ENCODE results near the gene PTP4A1. TPM values are rescaled to one million over a fixed set of nuclear protein-coding genes. Genes with fewer than 3 reads are reported as not detected.
A peak's percentile ranks its signal among the peaks of the same experiment; 100 is the strongest.

PTP4A1 gene
- total RNA-seq, 1 donor from 2014 or later: 108 TPM

DNA sequence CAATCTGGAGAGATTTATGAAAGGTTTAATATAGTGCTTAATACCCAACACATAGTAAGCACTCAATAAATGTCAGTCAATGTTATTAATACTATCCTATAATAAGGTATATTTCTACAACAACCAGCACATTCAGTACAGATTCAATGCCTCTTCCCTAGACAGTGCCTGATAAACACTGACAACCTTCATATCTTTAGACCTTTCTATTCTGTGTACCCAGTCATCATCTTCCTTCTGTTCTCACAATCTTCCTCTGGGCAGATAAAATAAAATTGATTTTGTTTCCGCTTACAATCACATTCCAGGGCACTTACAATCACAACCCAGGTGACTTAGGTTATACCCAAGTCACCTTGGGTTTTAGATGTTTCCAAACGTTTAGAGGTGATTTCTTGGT is 11.0 kb upstream of the PTP4A1 start:
- H3K27me3 Mint-ChIP-seq (ENCODE audit: low read depth): no peaks in the 10 kb centered on the region
- H3K27ac Mint-ChIP-seq (ENCODE audit: unreplicated experiment): peak overlapping the region; percentile 77
- DNase-seq (ENCODE audit: low spot score): no peak
- no peaks in the 10 kb centered on the region for H3K9me3 Mint-ChIP-seq (ENCODE audit: low read depth)
- peaks cover 40% of the 10 kb centered on the region for H3K4me1 Mint-ChIP-seq (ENCODE audit: low read depth)
- no peak overlapping the region for H3K4me3 Mint-ChIP-seq (ENCODE audit: unreplicated experiment)
- TF ChIP-seq, protein P1, sequence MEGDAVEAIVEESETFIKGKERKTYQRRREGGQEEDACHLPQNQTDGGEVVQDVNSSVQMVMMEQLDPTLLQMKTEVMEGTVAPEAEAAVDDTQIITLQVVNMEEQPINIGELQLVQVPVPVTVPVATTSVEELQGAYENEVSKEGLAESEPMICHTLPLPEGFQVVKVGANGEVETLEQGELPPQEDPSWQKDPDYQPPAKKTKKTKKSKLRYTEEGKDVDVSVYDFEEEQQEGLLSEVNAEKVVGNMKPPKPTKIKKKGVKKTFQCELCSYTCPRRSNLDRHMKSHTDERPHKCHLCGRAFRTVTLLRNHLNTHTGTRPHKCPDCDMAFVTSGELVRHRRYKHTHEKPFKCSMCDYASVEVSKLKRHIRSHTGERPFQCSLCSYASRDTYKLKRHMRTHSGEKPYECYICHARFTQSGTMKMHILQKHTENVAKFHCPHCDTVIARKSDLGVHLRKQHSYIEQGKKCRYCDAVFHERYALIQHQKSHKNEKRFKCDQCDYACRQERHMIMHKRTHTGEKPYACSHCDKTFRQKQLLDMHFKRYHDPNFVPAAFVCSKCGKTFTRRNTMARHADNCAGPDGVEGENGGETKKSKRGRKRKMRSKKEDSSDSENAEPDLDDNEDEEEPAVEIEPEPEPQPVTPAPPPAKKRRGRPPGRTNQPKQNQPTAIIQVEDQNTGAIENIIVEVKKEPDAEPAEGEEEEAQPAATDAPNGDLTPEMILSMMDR (IDR thresholded peaks at IDR 0.05): no peak
- H3K36me3 Mint-ChIP-seq (ENCODE audit: low read depth): no peaks in the 10 kb centered on the region

DNA sequence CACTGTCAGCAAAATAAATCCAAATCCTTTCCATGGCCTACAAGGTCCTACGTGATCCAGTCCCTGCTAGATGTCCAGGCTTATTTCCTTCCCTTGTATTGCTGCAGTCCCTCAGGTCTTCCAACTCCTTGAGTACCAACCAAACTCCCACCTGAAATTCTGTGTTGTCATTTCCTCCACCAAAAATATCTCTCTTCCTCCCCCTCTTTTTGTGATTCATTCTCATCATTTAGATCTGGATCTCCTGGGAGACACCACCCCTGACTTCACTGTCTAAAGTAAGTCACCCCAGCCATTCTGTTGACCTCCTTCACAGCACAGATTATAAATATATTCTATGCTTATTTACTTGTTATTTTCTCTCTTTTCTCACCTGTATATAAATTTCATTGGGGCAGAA is 9.0 kb upstream of the PTP4A1 start:
- TF ChIP-seq, protein P1 (IDR thresholded peaks at IDR 0.05): no peak
- no peaks in the 10 kb centered on the region for H3K27me3 Mint-ChIP-seq (ENCODE audit: low read depth)
- H3K27ac Mint-ChIP-seq (ENCODE audit: unreplicated experiment): peak overlapping the region; percentile 57
- no peaks in the 10 kb centered on the region for H3K36me3 Mint-ChIP-seq (ENCODE audit: low read depth)
- DNase-seq (ENCODE audit: low spot score): no peak
- H3K4me1 Mint-ChIP-seq (ENCODE audit: low read depth): peaks cover 50% of the 10 kb centered on the region
- peaks cover 5% of the 10 kb centered on the region for H3K9me3 Mint-ChIP-seq (ENCODE audit: low read depth)
- H3K4me3 Mint-ChIP-seq (ENCODE audit: unreplicated experiment): no peak overlapping the region

DNA sequence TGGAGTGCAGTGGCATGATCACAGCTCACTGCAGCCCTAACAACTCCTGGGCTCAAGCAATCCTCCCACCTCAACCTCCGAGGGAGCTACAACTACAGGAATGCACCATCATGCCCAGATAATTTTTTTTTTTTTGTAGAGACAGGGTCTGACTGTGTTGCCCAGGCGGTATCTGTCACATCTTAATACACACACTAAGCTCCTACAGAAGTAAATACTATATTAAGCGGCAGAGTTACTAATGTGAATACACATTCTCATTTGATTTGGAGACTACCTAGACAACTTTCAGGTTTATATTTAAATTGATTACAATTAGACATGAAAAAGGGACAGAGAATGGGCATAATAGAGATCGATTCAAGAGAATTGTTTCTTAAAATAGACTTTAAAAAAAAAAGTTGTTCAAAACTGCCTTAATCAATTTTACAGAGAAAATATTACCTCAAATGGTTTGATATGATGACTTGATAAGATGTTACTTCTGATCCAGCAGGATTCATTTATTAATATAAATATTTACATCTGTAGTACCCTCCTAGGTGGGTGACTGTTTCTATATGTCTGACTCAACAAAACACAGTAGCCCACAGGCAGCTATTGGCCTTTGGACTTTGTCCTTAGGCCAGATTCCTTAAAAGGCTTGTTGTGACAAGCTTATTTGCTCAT is 7.1 kb upstream of the PTP4A1 start:
- no peaks in the 10 kb centered on the region for H3K27me3 Mint-ChIP-seq (ENCODE audit: low read depth)

DNA sequence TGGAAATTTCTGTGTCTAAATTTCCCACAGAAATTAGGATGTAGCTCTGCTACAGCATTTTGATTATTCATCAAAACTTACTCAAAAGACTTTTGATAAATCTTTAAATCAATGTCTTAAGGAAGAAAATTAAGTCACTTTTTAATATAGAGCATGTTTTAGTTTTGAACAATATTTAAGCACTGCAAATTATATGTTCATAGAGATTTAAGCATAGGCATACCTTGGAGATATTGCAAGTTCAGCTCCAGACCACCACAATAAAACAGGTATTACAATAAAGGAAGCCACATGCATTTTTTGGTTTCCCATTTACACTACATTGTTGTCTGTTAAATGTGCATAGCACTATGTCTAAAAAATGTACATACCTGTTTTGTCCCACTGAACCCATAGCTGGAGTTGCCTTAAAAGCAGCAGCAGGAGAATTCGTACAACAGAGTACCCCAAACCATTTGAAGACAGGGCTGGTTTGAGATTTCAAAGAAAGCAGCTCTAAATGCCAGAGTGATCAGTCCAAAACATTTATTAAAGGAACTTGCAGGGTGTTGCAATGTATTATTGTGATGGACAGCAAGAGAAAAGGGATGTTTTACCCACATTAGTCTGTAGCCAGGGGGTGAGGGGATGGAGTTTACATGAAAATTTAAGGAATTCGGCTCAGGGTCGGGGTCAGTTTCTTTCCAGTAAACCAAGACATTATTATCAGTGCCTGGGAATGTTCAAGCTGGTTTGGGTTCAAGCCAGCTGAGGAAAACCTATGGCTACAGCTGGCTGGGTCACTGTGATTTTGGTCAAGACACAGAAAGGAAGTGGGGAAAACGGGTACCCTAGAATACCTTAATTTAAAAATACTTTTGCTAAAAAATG is 6.3 kb upstream of the PTP4A1 start:
- H3K4me1 Mint-ChIP-seq (ENCODE audit: low read depth): peaks cover 44% of the 10 kb centered on the region
- no peaks in the 10 kb centered on the region for H3K36me3 Mint-ChIP-seq (ENCODE audit: low read depth)
- peak overlapping the region; percentile 88 for H3K27ac Mint-ChIP-seq (ENCODE audit: unreplicated experiment)
- TF ChIP-seq, protein P1 (IDR thresholded peaks at IDR 0.05): no peak
- H3K9me3 Mint-ChIP-seq (ENCODE audit: low read depth): peaks cover 6% of the 10 kb centered on the region
- peak overlapping the region; percentile 47 for H3K4me3 Mint-ChIP-seq (ENCODE audit: unreplicated experiment)
- H3K27me3 Mint-ChIP-seq (ENCODE audit: low read depth): no peaks in the 10 kb centered on the region
- DNase-seq (ENCODE audit: low spot score): no peak

More for the DNA sequence above, 7.1 kb upstream of the PTP4A1 start:
- Mint-ChIP-seq H3K4me1 (ENCODE audit: low read depth) (peaks cover 50% of the 10 kb centered on the region), H3K9me3 (ENCODE audit: low read depth) (peaks cover 6% of the 10 kb centered on the region), H3K4me3 (ENCODE audit: unreplicated experiment) (peak overlapping the region; percentile 34), H3K27ac (ENCODE audit: unreplicated experiment) (peak overlapping the region; percentile 50), H3K36me3 (ENCODE audit: low read depth) (no peaks in the 10 kb centered on the region)
- TF ChIP-seq, protein P1 (IDR thresholded peaks at IDR 0.05): no peak
- no peak for DNase-seq (ENCODE audit: low spot score)

DNA sequence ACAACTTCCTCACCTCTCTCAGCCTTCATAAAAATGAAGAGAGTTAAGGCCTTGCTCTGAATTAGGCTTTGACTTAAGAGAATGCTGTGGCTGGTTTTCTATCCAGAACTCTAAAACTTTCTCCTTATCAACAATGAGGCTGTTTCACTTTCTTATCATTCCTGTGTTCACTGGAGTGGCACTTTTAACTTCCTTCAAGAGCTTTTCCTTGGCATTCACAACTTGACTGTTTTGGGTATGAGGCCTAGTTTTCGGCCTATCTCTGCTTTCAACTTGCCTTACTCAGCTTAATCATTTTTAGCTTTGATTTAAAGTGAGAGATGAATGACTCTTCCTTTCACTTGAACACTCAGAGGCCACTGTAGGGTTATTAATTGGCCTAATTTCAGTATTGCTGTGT is 4.3 kb upstream of the PTP4A1 start:
- DNase-seq (ENCODE audit: low spot score): no peak
- Mint-ChIP-seq H3K27ac (ENCODE audit: unreplicated experiment) (no peak overlapping the region), H3K36me3 (ENCODE audit: low read depth) (no peaks in the 10 kb centered on the region), H3K4me3 (ENCODE audit: unreplicated experiment) (no peak overlapping the region), H3K4me1 (ENCODE audit: low read depth) (peaks cover 45% of the 10 kb centered on the region), H3K9me3 (ENCODE audit: low read depth) (peaks cover 6% of the 10 kb centered on the region), H3K27me3 (ENCODE audit: low read depth) (no peaks in the 10 kb centered on the region)
- TF ChIP-seq, protein P1 (IDR thresholded peaks at IDR 0.05): no peak
